ENCODE results near the gene FER1L5. TPM values are rescaled to one million over a fixed set of nuclear protein-coding genes. Genes with fewer than 3 reads are reported as not detected.

Gene FER1L5
- total RNA-seq, 1 donor from 2014 or later = 0.75 TPM

GRCh38 chr2:96669539-96670215, 27.1 kb downstream of the FER1L5 start:
- no peak for DNase-seq (ENCODE audit: extremely low spot score, unreplicated experiment)
- Mint-ChIP-seq H3K4me3 (no peak overlapping the region), H3K27ac (no peak overlapping the region), H3K27me3 (peaks cover 15% of the 10 kb centered on the region), H3K4me1 (ENCODE audit: unreplicated experiment) (peaks cover 3% of the 10 kb centered on the region), H3K9me3 (no peaks in the 10 kb centered on the region), H3K36me3 (no peaks in the 10 kb centered on the region)
- TF ChIP-seq CTCF (conservative IDR thresholded peaks at IDR 0.05) = no peak

GRCh38 chr2:96679848-96680247, 37.3 kb downstream of the FER1L5 start:
- Mint-ChIP-seq H3K27me3 (peaks cover 10% of the 10 kb centered on the region), H3K27ac (no peak overlapping the region), H3K4me1 (ENCODE audit: unreplicated experiment) (peaks cover 16% of the 10 kb centered on the region)

GRCh38 chr2:96680561-96681141, 38.1 kb downstream of the FER1L5 start:
- H3K27ac Mint-ChIP-seq = no peak overlapping the region
- H3K36me3 Mint-ChIP-seq = no peaks in the 10 kb centered on the region
- no peak for TF ChIP-seq CTCF (conservative IDR thresholded peaks at IDR 0.05)
- H3K9me3 Mint-ChIP-seq = no peaks in the 10 kb centered on the region
- no peak for DNase-seq (ENCODE audit: extremely low spot score, unreplicated experiment)
- H3K4me3 Mint-ChIP-seq = no peak overlapping the region
- H3K4me1 Mint-ChIP-seq (ENCODE audit: unreplicated experiment) = peaks cover 16% of the 10 kb centered on the region
- H3K27me3 Mint-ChIP-seq = peaks cover 10% of the 10 kb centered on the region

More at GRCh38 chr2:96679848-96680247, 37.3 kb downstream of the FER1L5 start:
- no peak for TF ChIP-seq CTCF (conservative IDR thresholded peaks at IDR 0.05)
- Mint-ChIP-seq H3K9me3 (no peaks in the 10 kb centered on the region), H3K4me3 (no peak overlapping the region), H3K36me3 (no peaks in the 10 kb centered on the region)
- DNase-seq (ENCODE audit: extremely low spot score, unreplicated experiment) = no peak

GRCh38 chr2:96681540-96681939, 39.0 kb downstream of the FER1L5 start:
- peaks cover 16% of the 10 kb centered on the region for H3K4me1 Mint-ChIP-seq (ENCODE audit: unreplicated experiment)
- H3K27me3 Mint-ChIP-seq = peaks cover 10% of the 10 kb centered on the region
- no peak for DNase-seq (ENCODE audit: extremely low spot score, unreplicated experiment)
- H3K9me3 Mint-ChIP-seq = no peaks in the 10 kb centered on the region
- no peak overlapping the region for H3K4me3 Mint-ChIP-seq
- H3K36me3 Mint-ChIP-seq = no peaks in the 10 kb centered on the region
- H3K27ac Mint-ChIP-seq = no peak overlapping the region
- TF ChIP-seq CTCF (conservative IDR thresholded peaks at IDR 0.05) = no peak

GRCh38 chr2:96683307-96683706, 40.7 kb downstream of the FER1L5 start:
- Mint-ChIP-seq H3K9me3 (no peaks in the 10 kb centered on the region), H3K4me1 (ENCODE audit: unreplicated experiment) (peaks cover 16% of the 10 kb centered on the region), H3K27me3 (peaks cover 10% of the 10 kb centered on the region), H3K27ac (no peak overlapping the region), H3K4me3 (no peak overlapping the region), H3K36me3 (no peaks in the 10 kb centered on the region)
- DNase-seq (ENCODE audit: extremely low spot score, unreplicated experiment) = no peak
- TF ChIP-seq CTCF (conservative IDR thresholded peaks at IDR 0.05) = no peak

Measured in type B pancreatic cell (in vitro differentiated cells).